K562 (cell line): ENCODE measurements around the gene HELZ. TPM values are rescaled to one million over a fixed set of nuclear protein-coding genes. Genes with fewer than 3 reads are reported as not detected.

Experiments used
- ATAC-seq: fragments of 200-7000 bp; cut with Tn5 transposase; 3 replicates; pipeline ENCODE4 v1.9.1; 2020; ENCODE audit warnings: moderate library complexity
- BruUV-seq: library from RNA; stranded (reverse); fragments of 400-500 nt; replicated peaks from 2 replicates; lab custom pipeline; 2021; lab: Mats Ljungman, UMichigan
- CTCF ChIA-PET: fragments of 300-600 bp; formaldehyde crosslinking; extraction: SDS; loops from one replicate; lab custom pipeline; 2021; ENCODE audit warnings: low intra/inter-chr PET ratio; lab: Yijun Ruan, JAX
- POLR2A ChIA-PET: fragments of 300-600, 350-650 bp; sonication (Branson Sonifier 250); formaldehyde crosslinking; extraction: SDS; loops from one replicate; lab custom pipeline; 2021; ENCODE audit warnings: antibody characterized with exemption, inconsistent platforms; lab: Yijun Ruan, JAX
- DNase-seq, 4 experiments: peaks; one replicate each; pipeline versions ENCODE4 v3.0.0 to v3.0.0-alpha.2; 2011 to 2018; ENCODE audit warnings: low spot score in 3 of 4, mixed read lengths in 3 of 4; ENCODE audit errors: extremely low read depth in 1 of 4
- FAIRE-seq: peaks from 2 replicates; lab custom pipeline; 2011; peaks lifted over from hg19 to GRCh38; lab: Jason Lieb, UNC
- H2AFZ ChIP-seq: 2 replicates; pipeline ENCODE4 v1.6.0; 2011; ENCODE audit warnings: low read depth, low read length, control low read depth, inconsistent platforms
- H3K27ac ChIP-seq: fragments of 200-600 bp; 3 replicates; pipeline ENCODE4 v1.8.0; 2011; ENCODE audit warnings: low read depth, mild to moderate bottlenecking, control low read depth, inconsistent platforms, low read length, moderate library complexity, mixed read lengths; ENCODE audit errors: extremely low read depth
- H3K27me3 ChIP-seq, 2 experiments: fragments of 300-600 bp in 1 of 2; 2 replicates in 1 of 2; 3 replicates in 1 of 2; pipeline versions ENCODE4 v1.6.0 to v1.8.0; 2011; ENCODE audit warnings: inconsistent platforms in 2 of 2, low read length in 2 of 2, mild to moderate bottlenecking in 1 of 2, mixed read lengths in 1 of 2, moderate library complexity in 1 of 2; ENCODE audit not compliant: control insufficient read depth in 2 of 2, insufficient read depth in 2 of 2
- H3K36me3 ChIP-seq: fragments of 300-600 bp; 3 replicates; pipeline ENCODE4 v1.8.0; 2011; ENCODE audit warnings: mild to moderate bottlenecking, low read length, inconsistent platforms; ENCODE audit not compliant: control insufficient read depth, insufficient read depth
- H3K4me1 ChIP-seq, 2 experiments: fragments of 200-600 bp in 1 of 2; replicated peaks in 1 of 2; 2 replicates in 1 of 2; 3 replicates in 1 of 2; pipeline versions ENCODE4 v1.5.1 to v1.8.0; 2011; ENCODE audit warnings: inconsistent platforms in 2 of 2, low read length in 2 of 2, mild to moderate bottlenecking in 1 of 2, mixed read lengths in 1 of 2, moderate library complexity in 1 of 2; ENCODE audit not compliant: control insufficient read depth in 2 of 2, insufficient read depth in 2 of 2
- H3K4me2 ChIP-seq: 2 replicates; pipeline ENCODE4 v1.6.1; 2011; ENCODE audit warnings: low read length, control low read depth, inconsistent platforms, mixed read lengths; ENCODE audit not compliant: insufficient read depth
- H3K4me3 ChIP-seq: fragments of 200-600 bp; sonication (generic), shearing (Covaris generic); 2 replicates; pipeline ENCODE4 v1.5.1; 2016; ENCODE audit warnings: control low read depth, inconsistent platforms
- H3K79me2 ChIP-seq: fragments of 200-600 bp; 3 replicates; pipeline ENCODE4 v1.8.0; 2011; ENCODE audit warnings: low read length, inconsistent platforms; ENCODE audit not compliant: control insufficient read depth, insufficient read depth
- H3K9ac ChIP-seq, 2 experiments: 2 replicates each; pipeline versions ENCODE4 v1.6.0 to v1.6.1; 2011; ENCODE audit warnings: low read depth in 2 of 2, low read length in 2 of 2, control low read depth in 1 of 2, inconsistent platforms in 1 of 2, mild to moderate bottlenecking in 1 of 2, mixed read lengths in 1 of 2; ENCODE audit not compliant: insufficient read depth in 1 of 2
- H3K9me1 ChIP-seq: one replicate; pipeline ENCODE4 v1.6.0; 2011; ENCODE audit warnings: inconsistent platforms, mild to moderate bottlenecking, low read length, moderate library complexity; ENCODE audit not compliant: control insufficient read depth, insufficient read depth
- H3K9me3 ChIP-seq: replicated peaks from 2 replicates; pipeline ENCODE4 v1.5.1; 2011; ENCODE audit warnings: low read depth, low read length, inconsistent platforms; ENCODE audit not compliant: control insufficient read depth, insufficient read depth
- H4K20me1 ChIP-seq: replicated peaks from 2 replicates; pipeline ENCODE4 v1.6.1; 2011; ENCODE audit warnings: low read length, inconsistent platforms, mixed read lengths; ENCODE audit not compliant: control insufficient read depth, insufficient read depth
- ARHGAP35 ChIP-seq: fragments of 450-650 bp; IDR thresholded peaks from 2 replicates; pipeline ENCODE4 v1.6.1; 2018; ENCODE audit not compliant: partially characterized antibody
- MEIS2 ChIP-seq: fragments of 450-650 bp; IDR thresholded peaks from 2 replicates; pipeline ENCODE4 v1.6.1; 2014; ENCODE audit warnings: mild to moderate bottlenecking; ENCODE audit not compliant: partially characterized antibody
- POLR3A ChIP-seq: IDR thresholded peaks from 2 replicates; pipeline ENCODE4 v1.6.1; 2011; ENCODE audit warnings: borderline replicate concordance, mild to moderate bottlenecking, moderate library complexity; ENCODE audit not compliant: insufficient read length, insufficient read depth; ENCODE audit errors: extremely low read depth
- ZBTB34 ChIP-seq: fragments of 250-450 bp; sonication (Bioruptor Pico); IDR thresholded peaks from 2 replicates; pipeline ENCODE4 v1.8.0; 2021; ENCODE audit warnings: mild to moderate bottlenecking, moderate library complexity
- ZNF589 ChIP-seq: fragments of 200-800 bp; sonication (Bioruptor generic); IDR thresholded peaks from 2 replicates; pipeline ENCODE4 v1.6.1; 2016; ENCODE audit warnings: low read depth, missing genetic modification characterization, missing compliant biosample characterization
- WGBS: fragments of 100-300 bp; shearing (Covaris generic); methylation state at CpG from one replicate; pipeline ENCODE4 v1.1.6; 2016; ENCODE audit warnings: low coverage, mixed read lengths; ENCODE audit not compliant: insufficient coverage; ENCODE audit errors: missing lambda C conversion rate; 5-methylcytosine and 5-hydroxymethylcytosine counted together
- in situ Hi-C: fragments of 300-500 bp; cut with MboI; formaldehyde crosslinking; loops from 4 replicates; pipeline ENCODE4 v1.15.0; 2018; ENCODE audit warnings: inconsistent platforms, mixed read lengths
- intact Hi-C: fragments of 100-400 bp; cut with micrococcal nuclease; formaldehyde crosslinking; loops from 2 replicates; pipeline ENCODE4 v1.14.2; 2022
- polyA plus RNA-seq, 8 experiments: library from polyadenylated mRNA; depleted of rRNA in 4 of 8; stranded (reverse) in 5 of 8; unstranded in 3 of 8; fragments of >200 nt; fragmentation: Nextera tagmentation in 2 of 8; fragmentation: Illumina TruSeq in 1 of 8; extraction: Ambion mirVana in 2 of 8; extraction: Trizol in 1 of 8; gene quantifications; 2 replicates each; pipeline versions ENCODE4 v1.2.1 to v1.2.3, GENCODE V29; 2011 to 2014; ENCODE audit warnings: inconsistent platforms in 1 of 8, missing spikeins in 1 of 8
- total RNA-seq, 7 experiments: library from RNA; depleted of rRNA in 6 of 7; stranded (reverse); fragments of >200 nt in 6 of 7; fragmentation: Illumina TruSeq in 2 of 7; extraction: Trizol in 2 of 7; gene quantifications; 2 replicates each; pipeline versions ENCODE4 v1.2.1 to v1.2.3, GENCODE V29; 2011 to 2021; ENCODE audit warnings: low replicate concordance in 1 of 7

Gene HELZ
- total and polyA plus RNA-seq, 9 of the 15 experiments (the other 6 are each of a cell fraction or from before 2014, with no cell fraction given) = 5.2 to 39.8 (median 17.3) TPM

GRCh38 chr17:67248291-67248690 lies 3.3 kb upstream of the HELZ start:
- H3K9me1 ChIP-seq = no peaks in the 10 kb centered on the region
- FAIRE-seq (no peak), ATAC-seq (no peak), DNase-seq (no peak)
- no peaks in the 10 kb centered on the region for H4K20me1 ChIP-seq
- in situ Hi-C loops (no loop called here), intact Hi-C loops (no loop called here)
- POLR2A ChIA-PET = no interaction called here
- H3K27me3 ChIP-seq = no peaks in the 10 kb centered on the region
- no peaks in the 10 kb centered on the region for H3K36me3 ChIP-seq
- peaks cover 17% of the 10 kb centered on the region for H3K79me2 ChIP-seq
- no peak overlapping the region for H3K27ac ChIP-seq
- no peak overlapping the region for H2AFZ ChIP-seq
- no peaks in the 10 kb centered on the region for H3K9me3 ChIP-seq
- H3K4me3 ChIP-seq = no peak overlapping the region
- H3K4me2 ChIP-seq = no peak overlapping the region
- 71% methylated on average over 6 of the region's 6 CpGs for WGBS
- no TSS peak for BruUV-seq
- no peak overlapping the region for H3K9ac ChIP-seq
- no peak for TF ChIP-seq ARHGAP35
- TF ChIP-seq ZNF589 (CRISPR knock-in tag) = no peak
- no peak for TF ChIP-seq MEIS2
- no peak for TF ChIP-seq POLR3A
- TF ChIP-seq ZBTB34 (CRISPR knock-in tag) = no peak
- CTCF ChIA-PET = no interaction called here
- H3K4me1 ChIP-seq = peaks cover 6 to 16% of the 10 kb centered on the region in 2 experiments; a peak in 4 of 5 replicates
